Measurements from ENCODE around the gene ZDHHC11. TPM values are rescaled to one million over a fixed set of nuclear protein-coding genes. Genes with fewer than 3 reads are reported as not detected.
"Not testable (repeated sequence)": the region's sequence is repeated elsewhere in the genome, so short reads cannot be mapped to it uniquely, and the experiment has no call there.

Gene ZDHHC11
- total RNA-seq, 8 experiments from 2014 or later: 2.0 to 11.9 (median 6.8) TPM

DNA sequence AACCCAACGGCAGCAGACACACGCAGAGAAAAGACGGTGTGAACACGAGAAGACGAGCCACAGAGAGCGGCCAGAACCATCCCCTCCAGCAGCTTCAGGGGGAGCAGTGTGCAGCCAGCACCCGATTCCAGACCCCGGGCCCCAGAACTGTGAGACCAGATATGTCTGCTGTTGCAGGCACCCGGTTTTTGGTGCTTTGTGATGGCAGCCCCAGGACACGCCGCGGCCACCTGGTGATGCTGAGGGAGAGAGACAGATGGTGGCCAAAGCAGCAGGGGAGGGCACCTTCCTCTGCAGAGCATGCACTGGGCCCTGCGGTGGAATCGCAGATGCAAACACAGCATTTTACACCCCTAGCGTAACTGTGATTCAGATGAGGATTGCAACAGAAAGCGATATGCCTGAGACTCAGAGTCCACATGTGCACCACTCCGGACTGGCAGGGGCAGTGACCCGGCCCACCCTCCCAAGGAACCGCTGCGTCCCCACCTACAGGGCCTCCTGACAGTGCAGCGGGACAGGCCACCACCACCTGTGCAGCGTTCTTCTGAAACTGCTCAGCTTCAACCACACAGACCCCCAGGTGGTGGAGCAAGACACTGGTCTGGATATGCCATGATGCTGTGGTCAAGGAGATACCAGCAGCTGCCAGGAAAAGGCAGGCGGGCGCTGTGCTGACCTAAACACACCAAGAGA is 90.3 kb downstream of the ZDHHC11 start:
- no peak overlapping the region for H3K27ac ChIP-seq
- H3K4me1 ChIP-seq (replicated peaks in 1 of 2): peaks cover 27 to 31% of the 10 kb centered on the region in 2 donors
- no peak for ATAC-seq (replicated peaks in 6 of 8)
- in situ Hi-C loops (cut with MboI; ENCODE audit: low pct_unique_long_range_greater_than_20kb in 2 of 9, low sequenced_read_pairs in 9 of 9, unreplicated experiment in 9 of 9): no loop called here
- no peak overlapping the region for H3K4me3 ChIP-seq
- 65 to 100% (median 94%) methylated on average over 1 to 16 of the region's 24 CpGs; no CpG with 5 or more reads in 5 of the 10 experiments for WGBS, 10 experiments

DNA sequence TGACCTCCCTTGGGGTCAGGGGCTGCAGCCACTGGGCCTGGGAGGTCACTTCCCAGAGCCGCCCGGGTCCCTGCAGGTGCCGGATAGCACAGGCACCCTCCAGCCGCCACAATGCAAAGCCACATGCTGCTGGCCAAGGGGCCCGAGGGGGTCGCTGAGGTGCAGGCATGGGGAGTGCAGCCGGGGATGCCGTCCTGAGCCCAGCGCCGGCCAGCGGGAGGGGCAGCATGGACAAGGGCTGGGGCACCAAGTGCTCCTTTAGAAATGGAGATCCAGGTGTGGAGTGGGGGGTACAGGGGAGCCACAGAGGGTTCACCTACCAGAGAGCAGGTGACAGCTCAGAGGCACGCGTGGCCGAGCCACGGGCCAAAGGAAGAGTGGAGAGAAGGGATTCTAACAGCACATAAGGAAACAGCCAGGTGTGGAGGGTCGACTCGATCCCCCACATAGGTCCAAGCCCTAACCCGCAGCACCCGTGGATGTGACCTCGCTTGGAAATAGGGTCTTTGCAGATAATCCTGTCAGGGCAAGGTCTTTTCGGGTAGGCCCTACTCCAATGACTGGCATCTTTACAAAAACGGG is 90.9 kb downstream of the ZDHHC11 start:
- no peak overlapping the region for H3K27ac ChIP-seq
- 40 to 100% (median 80%) methylated on average over 1 to 18 of the region's 22 CpGs; no CpG with 5 or more reads in 3 of the 10 experiments for WGBS, 10 experiments
- H3K4me3 ChIP-seq: no peak overlapping the region
- no peak for ATAC-seq (replicated peaks in 6 of 8)
- in situ Hi-C loops (cut with MboI; ENCODE audit: low pct_unique_long_range_greater_than_20kb in 2 of 9, low sequenced_read_pairs in 9 of 9, unreplicated experiment in 9 of 9): no loop called here
- H3K4me1 ChIP-seq (replicated peaks in 1 of 2): peaks cover 27 to 31% of the 10 kb centered on the region in 2 donors

DNA sequence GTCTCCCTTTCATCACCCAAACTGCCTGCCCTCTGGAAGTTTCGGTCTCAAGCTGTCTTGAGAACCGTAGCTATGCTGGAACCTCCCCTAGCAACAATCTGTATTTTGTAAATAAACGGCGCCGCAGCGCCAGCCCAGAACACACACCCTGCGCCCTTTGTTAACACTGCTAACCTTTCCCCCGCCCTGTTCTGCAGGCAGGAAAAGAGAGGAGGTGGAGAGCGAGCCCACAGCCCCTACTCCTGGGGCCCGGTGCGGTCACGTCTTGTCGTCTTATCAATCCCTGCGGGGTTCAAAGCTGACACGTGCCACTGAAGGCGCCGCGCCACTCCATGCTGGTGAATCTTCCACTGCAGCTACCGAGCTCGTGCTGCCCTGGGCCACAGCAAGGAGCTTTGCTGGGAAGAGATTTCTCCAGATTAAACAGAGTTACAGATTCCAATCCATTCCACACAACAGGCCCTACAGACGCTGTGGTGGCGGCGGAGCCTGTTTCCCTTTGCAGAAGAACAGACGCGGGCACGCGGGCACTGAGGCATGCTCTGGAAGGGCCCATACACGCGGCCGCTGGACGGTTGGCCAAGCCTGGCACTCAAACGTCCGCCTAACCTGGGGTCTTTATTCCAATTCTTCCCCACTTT is 91.6 kb downstream of the ZDHHC11 start:
- peak in 5 of 8 experiments; percentile 9 to 90 (median 77) for ATAC-seq (replicated peaks in 6 of 8)
- 0 to 90% (median 37%) methylated on average over 2 to 31 of the region's 33 CpGs; no CpG with 5 or more reads in 3 of the 10 experiments for WGBS, 10 experiments
- Histone ChIP-seq H3K27ac (no peak overlapping the region), H3K4me1 (replicated peaks in 1 of 2) (peaks cover 27 to 31% of the 10 kb centered on the region in 2 donors), H3K4me3 (no peak overlapping the region)
- in situ Hi-C loops (cut with MboI; ENCODE audit: low pct_unique_long_range_greater_than_20kb in 2 of 9, low sequenced_read_pairs in 9 of 9, unreplicated experiment in 9 of 9): no loop called here

DNA sequence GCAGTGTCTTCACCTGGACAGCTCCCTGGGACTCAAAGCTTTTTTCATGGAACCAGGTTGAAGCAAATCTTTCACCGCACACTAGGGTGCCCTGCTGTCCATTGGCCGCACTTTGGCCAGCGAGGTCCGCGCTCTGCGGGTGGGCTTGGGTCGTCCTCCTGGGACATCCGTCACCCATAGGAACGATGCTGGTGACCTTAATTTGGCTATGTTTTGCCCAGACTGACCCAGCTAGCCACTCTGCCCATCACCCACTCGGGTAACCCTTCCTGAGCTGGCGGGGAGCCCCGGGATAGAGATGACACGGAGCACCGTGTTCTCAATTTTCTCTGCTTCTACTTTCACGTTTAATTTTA is 92.1 kb downstream of the ZDHHC11 start:
- ATAC-seq (replicated peaks in 6 of 8): no peak
- WGBS, 10 experiments: 6 to 100% (median 70%) methylated on average over 1 to 15 of the region's 15 CpGs; no CpG with 5 or more reads in 2 of the 10 experiments
- Histone ChIP-seq H3K27ac (peak overlapping the region in 1 of 2 donors; percentile 44), H3K4me3 (no peak overlapping the region), H3K4me1 (replicated peaks in 1 of 2) (peaks cover 27 to 31% of the 10 kb centered on the region in 2 donors)
- in situ Hi-C loops (cut with MboI; ENCODE audit: low pct_unique_long_range_greater_than_20kb in 2 of 9, low sequenced_read_pairs in 9 of 9, unreplicated experiment in 9 of 9): no loop called here

DNA sequence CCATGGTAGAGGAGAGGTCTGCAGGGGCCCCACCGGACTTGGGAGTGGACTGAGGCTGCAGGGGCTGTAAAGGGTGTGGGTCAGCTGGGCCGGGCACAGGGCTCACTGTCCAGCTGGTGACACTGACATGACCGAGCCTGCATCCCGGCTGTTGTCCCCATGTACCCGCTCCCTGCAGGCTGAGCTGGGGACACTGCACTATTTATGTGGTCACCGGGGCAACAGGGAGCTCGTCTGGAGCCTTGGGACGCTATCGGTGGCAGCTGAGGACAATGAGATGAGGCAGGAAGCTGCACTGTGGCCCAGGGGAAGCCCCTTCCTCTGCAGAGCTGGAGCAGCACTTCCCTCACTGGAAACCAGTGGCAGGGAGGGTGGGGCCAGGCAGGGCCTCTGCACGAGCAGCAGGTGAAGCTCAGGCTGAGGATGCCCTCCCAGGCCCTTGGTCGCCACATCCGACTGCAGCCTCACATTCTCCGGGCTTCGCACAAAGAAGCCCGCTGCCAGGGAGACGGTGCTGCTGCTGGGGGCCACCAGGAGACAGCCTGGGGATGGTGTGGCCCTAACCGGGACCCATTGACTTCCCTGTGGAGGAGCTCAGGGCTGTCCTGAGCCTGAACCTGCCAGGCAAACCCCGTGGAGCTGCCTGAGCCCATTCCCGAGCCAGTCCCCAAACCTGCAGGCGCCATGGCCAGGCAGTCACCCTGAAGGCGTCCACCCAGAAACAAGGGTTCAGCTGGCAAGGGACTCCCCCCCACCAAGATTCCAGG is 92.7 kb downstream of the ZDHHC11 start:
- H3K4me1 ChIP-seq (replicated peaks in 1 of 2): peaks cover 27 to 31% of the 10 kb centered on the region in 2 donors
- H3K27ac ChIP-seq: peak overlapping the region; percentile 29 to 44
- WGBS, 10 experiments: 17 to 70% (median 53%) methylated on average over 2 to 12 of the region's 21 CpGs; no CpG with 5 or more reads in 4 of the 10 experiments
- no peak overlapping the region for H3K4me3 ChIP-seq
- ATAC-seq (replicated peaks in 6 of 8): peak in 5 of 8 experiments; percentile 84 to 89 (median 88)
- in situ Hi-C loops (cut with MboI; ENCODE audit: low pct_unique_long_range_greater_than_20kb in 2 of 9, low sequenced_read_pairs in 9 of 9, unreplicated experiment in 9 of 9): no loop called here

DNA sequence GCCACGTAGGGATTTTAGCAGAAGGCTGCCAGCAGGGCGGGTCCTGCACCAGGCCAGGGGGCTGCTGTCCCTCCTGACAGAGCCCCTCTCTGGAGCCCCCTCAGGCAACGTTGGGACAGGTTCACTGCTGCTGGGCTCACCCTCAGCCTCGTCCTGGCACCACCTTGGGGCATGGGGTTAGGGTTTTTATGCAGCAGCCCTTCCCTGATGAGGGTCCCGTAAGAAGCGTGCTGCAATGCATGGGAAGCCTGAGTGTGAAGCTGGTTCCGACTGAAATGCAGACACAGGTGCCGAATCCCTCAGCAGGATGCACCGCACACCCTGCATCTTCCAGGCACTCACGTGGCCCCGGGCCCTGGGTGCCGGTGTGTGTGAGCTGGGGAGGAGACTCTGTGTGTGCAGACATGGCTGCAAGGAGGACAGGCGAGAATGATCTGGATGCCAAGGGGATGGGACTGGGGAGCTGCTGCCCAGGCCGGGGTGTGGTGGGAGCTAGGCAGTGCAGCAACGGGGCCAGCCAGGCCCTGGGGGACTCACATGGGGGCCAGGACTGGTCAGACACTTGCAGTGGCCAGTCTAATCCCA is 93.3 kb downstream of the ZDHHC11 start:
- Histone ChIP-seq H3K27ac (peak overlapping the region in 1 of 2 donors; percentile 44), H3K4me3 (no peak overlapping the region), H3K4me1 (replicated peaks in 1 of 2) (peaks cover 27 to 31% of the 10 kb centered on the region in 2 donors)
- ATAC-seq (replicated peaks in 6 of 8): peak in 4 of 8 experiments; percentile 18 to 29 (median 24)
- WGBS, 10 experiments: 27 to 71% (median 56%) methylated on average over 2 to 11 of the region's 15 CpGs; no CpG with 5 or more reads in 6 of the 10 experiments
- in situ Hi-C loops (cut with MboI; ENCODE audit: low pct_unique_long_range_greater_than_20kb in 2 of 9, low sequenced_read_pairs in 9 of 9, unreplicated experiment in 9 of 9): no loop called here

DNA sequence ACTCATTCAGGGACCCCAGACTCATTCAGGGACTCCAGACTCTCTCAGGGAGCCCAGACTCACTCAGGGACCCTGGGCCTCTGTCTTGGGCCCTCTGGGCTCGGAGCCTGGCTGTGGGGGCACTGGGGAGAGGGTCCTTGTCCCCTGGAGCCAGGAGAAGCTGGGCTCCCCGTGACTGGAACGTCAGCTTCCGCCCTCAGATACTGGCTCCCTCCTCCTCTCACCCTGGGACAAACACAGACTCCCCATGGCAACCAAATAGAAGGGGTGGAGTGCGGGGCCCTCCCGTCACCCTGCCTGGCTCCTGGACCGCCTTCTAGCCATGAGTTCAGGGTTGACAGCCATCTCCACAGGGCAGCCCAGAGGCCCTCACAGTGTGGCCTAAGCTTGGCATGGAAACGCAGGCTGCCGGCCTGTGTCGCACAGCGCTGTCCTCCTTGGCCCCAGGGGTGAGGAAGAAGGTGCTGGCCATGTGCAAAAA is 93.9 kb downstream of the ZDHHC11 start:
- Histone ChIP-seq H3K4me1 (replicated peaks in 1 of 2) (peaks cover 27 to 31% of the 10 kb centered on the region in 2 donors), H3K4me3 (no peak overlapping the region), H3K27ac (peak overlapping the region in 1 of 2 donors; percentile 72)
- in situ Hi-C loops (cut with MboI; ENCODE audit: low pct_unique_long_range_greater_than_20kb in 2 of 9, low sequenced_read_pairs in 9 of 9, unreplicated experiment in 9 of 9): no loop called here
- 0 to 43% (median 13%) methylated on average over 1 to 9 of the region's 11 CpGs; no CpG with 5 or more reads in 7 of the 10 experiments for whole genome bisulfite sequencing, 10 experiments
- peak; percentile 41 to 68 (median 58) for ATAC-seq (replicated peaks in 6 of 8)

DNA sequence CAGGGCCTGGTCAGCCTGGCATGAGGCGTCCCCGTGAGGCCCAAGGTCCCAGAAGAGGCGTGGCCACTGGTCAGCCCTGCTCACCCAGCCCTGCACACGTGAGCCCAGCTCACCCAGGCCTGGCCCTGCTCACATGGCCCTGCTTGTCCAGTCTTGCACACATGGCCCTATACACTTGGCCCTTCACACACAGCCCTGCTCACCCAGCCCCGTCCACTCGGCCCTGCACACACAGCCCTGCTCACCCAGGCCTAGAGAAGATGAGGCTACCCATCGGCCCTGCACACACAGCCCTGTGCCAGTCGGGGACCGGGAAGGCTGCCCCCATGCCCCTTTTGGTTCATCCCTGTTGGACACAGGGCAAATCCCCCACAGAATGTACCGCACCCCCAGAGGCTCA is 94.6 kb downstream of the ZDHHC11 start:
- in situ Hi-C loops (cut with MboI; ENCODE audit: low pct_unique_long_range_greater_than_20kb in 2 of 9, low sequenced_read_pairs in 9 of 9, unreplicated experiment in 9 of 9): no loop called here

DNA sequence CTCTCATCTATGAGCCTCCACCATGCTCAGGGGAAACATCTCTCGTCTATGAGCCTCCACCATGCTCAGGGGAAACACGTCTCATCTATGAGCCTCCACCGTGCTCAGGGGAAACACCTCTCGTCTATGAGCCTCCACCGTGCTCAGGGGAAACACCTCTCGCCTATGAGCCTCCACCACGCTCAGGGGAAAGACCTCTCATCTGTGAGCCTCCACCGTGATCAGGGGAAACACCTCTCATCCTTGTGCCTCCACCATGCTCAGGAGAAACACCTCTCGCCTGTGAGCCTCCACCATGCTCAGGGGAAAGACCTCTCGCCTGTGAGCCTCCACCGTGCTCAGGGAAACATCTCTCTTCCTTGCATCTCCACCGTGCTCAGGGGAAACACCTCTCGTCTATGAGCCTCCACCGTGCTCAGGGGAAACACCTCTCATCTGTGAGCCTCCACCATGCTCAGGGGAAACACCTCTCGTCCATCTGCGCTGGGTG is 96.6 kb downstream of the ZDHHC11 start:
- H3K4me1 ChIP-seq (replicated peaks in 1 of 2): peaks cover 24 to 26% of the 10 kb centered on the region in 2 donors
- WGBS, 10 experiments: 30% methylated on average over 2 of the region's 16 CpGs; no CpG with 5 or more reads in 9 of the 10 experiments
- H3K27ac ChIP-seq; ATAC-seq (replicated peaks in 6 of 8); H3K4me3 ChIP-seq; in situ Hi-C loops (cut with MboI; ENCODE audit: low pct_unique_long_range_greater_than_20kb in 2 of 9, low sequenced_read_pairs in 9 of 9, unreplicated experiment in 9 of 9): not testable (repeated sequence)

More for the DNA sequence above, 94.6 kb downstream of the ZDHHC11 start:
- Histone ChIP-seq H3K4me3 (no peak overlapping the region), H3K4me1 (replicated peaks in 1 of 2) (peaks cover 27 to 31% of the 10 kb centered on the region in 2 donors), H3K27ac (no peak overlapping the region)
- ATAC-seq (replicated peaks in 6 of 8): peak in 1 of 8 experiments; percentile 6
- WGBS, 10 experiments: 78% methylated on average over 5 of the region's 10 CpGs; no CpG with 5 or more reads in 9 of the 10 experiments

DNA sequence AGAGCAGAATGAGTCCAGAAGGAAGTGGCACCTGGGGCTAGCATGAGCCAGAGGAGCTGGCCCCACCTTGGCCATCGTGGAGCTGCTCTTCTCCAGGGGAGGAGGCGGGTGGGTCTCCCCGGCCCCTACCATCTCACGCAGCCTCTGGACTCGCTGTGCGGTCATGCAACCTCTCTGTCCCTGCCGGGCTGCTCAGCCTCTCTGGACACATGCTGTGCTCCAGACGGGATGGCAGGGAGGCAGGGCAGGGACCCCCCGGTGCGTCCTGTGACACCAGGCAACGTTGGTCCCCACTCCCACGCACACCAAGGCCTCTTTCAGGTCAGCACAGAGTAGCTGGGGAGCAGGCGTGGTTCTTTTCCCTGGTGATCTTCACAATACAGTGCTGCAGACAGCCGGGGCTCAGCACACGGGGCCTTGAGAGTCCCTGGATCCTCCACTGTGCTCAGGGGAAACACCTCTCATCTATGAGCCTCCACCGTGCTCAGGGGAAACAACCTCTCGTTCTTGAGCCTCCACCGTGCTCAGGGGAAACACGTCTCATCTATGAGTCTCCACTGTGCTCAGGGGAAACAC is 97.1 kb downstream of the ZDHHC11 start:
- whole genome bisulfite sequencing, 10 experiments: no CpG with 5 or more reads among the region's 19 CpGs
- ATAC-seq (replicated peaks in 6 of 8); in situ Hi-C loops (cut with MboI; ENCODE audit: low pct_unique_long_range_greater_than_20kb in 2 of 9, low sequenced_read_pairs in 9 of 9, unreplicated experiment in 9 of 9); H3K4me3 ChIP-seq; H3K27ac ChIP-seq: not testable (repeated sequence)
- peaks cover 19 to 21% of the 10 kb centered on the region in 2 donors for H3K4me1 ChIP-seq (replicated peaks in 1 of 2)

DNA sequence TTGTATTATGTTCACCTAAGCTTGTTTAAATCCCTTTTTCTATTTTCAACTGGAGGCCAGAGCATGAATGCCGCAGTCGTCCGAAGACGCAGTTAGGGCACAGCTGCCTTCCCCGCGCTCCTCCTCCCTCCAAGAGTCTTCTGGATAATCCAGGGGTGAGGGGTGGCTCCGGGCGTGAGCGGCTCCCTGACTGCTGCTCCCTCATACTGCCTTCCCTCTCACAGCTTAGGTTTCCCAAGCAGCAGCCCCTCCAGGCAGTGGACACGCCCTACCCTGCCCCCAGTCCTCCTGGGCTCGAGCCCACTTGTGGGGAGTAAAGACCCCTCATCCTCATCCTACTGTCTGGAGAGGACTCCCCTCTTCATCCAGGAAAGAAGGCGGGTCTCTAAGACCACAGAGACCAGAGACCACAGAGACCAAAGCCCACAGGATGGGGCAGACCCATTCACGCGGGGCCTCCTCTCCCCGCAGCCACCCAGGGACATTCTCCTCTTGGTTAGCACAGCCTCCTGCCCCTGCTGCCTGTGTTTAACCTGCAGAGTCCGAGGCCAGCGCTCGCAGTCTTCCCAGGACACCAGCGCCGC is 98.2 kb downstream of the ZDHHC11 start:
- in situ Hi-C loops (cut with MboI; ENCODE audit: low pct_unique_long_range_greater_than_20kb in 2 of 9, low sequenced_read_pairs in 9 of 9, unreplicated experiment in 9 of 9); ATAC-seq (replicated peaks in 6 of 8); H3K4me3 ChIP-seq; H3K27ac ChIP-seq: not testable (repeated sequence)
- peaks cover 8 to 10% of the 10 kb centered on the region in 2 donors for H3K4me1 ChIP-seq (replicated peaks in 1 of 2)
- no CpG with 5 or more reads among the region's 20 CpGs for WGBS, 10 experiments
